HepG2 (cell line): ENCODE results near the gene GFRA4. TPM values are rescaled to one million over a fixed set of nuclear protein-coding genes. Genes with fewer than 3 reads are reported as not detected.

Experiments used
- AGO1 ChIP-seq: fragments of 200-400 bp; formaldehyde crosslinking; IDR thresholded peaks from 2 replicates; pipeline ENCODE4 v1.6.1; 2017; ENCODE audit warnings: mild to moderate bottlenecking, low read depth, low read length, moderate library complexity; ENCODE audit not compliant: poor library complexity, severe bottlenecking
- BHLHE40 ChIP-seq: IDR thresholded peaks from 2 replicates; pipeline ENCODE4 v1.6.1; 2011; ENCODE audit warnings: low read length, improper control_type of control experiment
- DMAP1 ChIP-seq: IDR thresholded peaks from 2 replicates; pipeline ENCODE4 v1.6.1; 2016
- HNF4A ChIP-seq: sonication (generic); formaldehyde crosslinking; IDR thresholded peaks from 2 replicates; pipeline ENCODE4 v1.4.0; 2020; ENCODE audit warnings: missing genetic modification reagents
- HOXD1 ChIP-seq: sonication (generic); formaldehyde crosslinking; IDR thresholded peaks from 2 replicates; pipeline ENCODE4 v1.5.0; 2020; ENCODE audit warnings: missing genetic modification reagents
- MTF1 ChIP-seq: sonication (generic); formaldehyde crosslinking; IDR thresholded peaks from 2 replicates; pipeline ENCODE4 v1.5.0; 2020; ENCODE audit warnings: missing genetic modification reagents
- MZF1 ChIP-seq: sonication (generic); formaldehyde crosslinking; IDR thresholded peaks from 2 replicates; pipeline ENCODE4 v1.8.1; 2023; ENCODE audit warnings: mild to moderate bottlenecking, missing genetic modification reagents, borderline replicate concordance
- PRDM15 ChIP-seq: sonication (generic); formaldehyde crosslinking; IDR thresholded peaks from 2 replicates; pipeline ENCODE4 v1.4.0; 2020; ENCODE audit warnings: missing genetic modification reagents
- TFDP1 ChIP-seq: IDR thresholded peaks from 2 replicates; pipeline ENCODE4 v1.6.1; 2016; ENCODE audit warnings: missing compliant biosample characterization, missing genetic modification reagents, borderline replicate concordance
- ZBTB38 ChIP-seq: sonication (generic); formaldehyde crosslinking; IDR thresholded peaks from 2 replicates; pipeline ENCODE4 v1.5.1; 2020; ENCODE audit warnings: mild to moderate bottlenecking, missing genetic modification reagents
- ZKSCAN1 ChIP-seq: fragments of 150-350 bp; IDR thresholded peaks from 2 replicates; pipeline ENCODE4 v1.6.1; 2014; ENCODE audit warnings: low read length
- ZNF274 ChIP-seq: sonication (generic); formaldehyde crosslinking; IDR thresholded peaks from 2 replicates; pipeline ENCODE4 v1.5.1; 2020; ENCODE audit warnings: mild to moderate bottlenecking, missing genetic modification reagents
- ZNF337 ChIP-seq: sonication (generic); formaldehyde crosslinking; IDR thresholded peaks from 2 replicates; pipeline ENCODE4 v1.5.1; 2020; ENCODE audit warnings: missing genetic modification reagents, low read depth, mild to moderate bottlenecking, borderline replicate concordance
- ZNF350 ChIP-seq: sonication (generic); formaldehyde crosslinking; IDR thresholded peaks from 2 replicates; pipeline ENCODE4 v1.4.0; 2020; ENCODE audit warnings: mild to moderate bottlenecking, low read depth, missing genetic modification reagents, borderline replicate concordance
- ZNF44 ChIP-seq: sonication (generic); formaldehyde crosslinking; IDR thresholded peaks from 2 replicates; pipeline ENCODE4 v1.5.1; 2020; ENCODE audit warnings: mild to moderate bottlenecking, missing genetic modification reagents
- ZNF496 ChIP-seq: sonication (generic); formaldehyde crosslinking; IDR thresholded peaks from 2 replicates; pipeline ENCODE4 v1.8.1; 2023; ENCODE audit warnings: mild to moderate bottlenecking, moderate library complexity, missing genetic modification reagents; ENCODE audit not compliant: insufficient replicate concordance
- ZNF556 ChIP-seq: sonication (generic); formaldehyde crosslinking; IDR thresholded peaks from 2 replicates; pipeline ENCODE4 v1.4.0; 2020; ENCODE audit warnings: mild to moderate bottlenecking, missing genetic modification reagents, borderline replicate concordance
- ZNF569 ChIP-seq: sonication (generic); formaldehyde crosslinking; IDR thresholded peaks from 2 replicates; pipeline ENCODE4 v1.5.0; 2020; ENCODE audit warnings: mild to moderate bottlenecking, missing genetic modification reagents, moderate library complexity, borderline replicate concordance
- ZNF703 ChIP-seq: sonication (generic); formaldehyde crosslinking; IDR thresholded peaks from 2 replicates; pipeline ENCODE4 v1.5.1; 2020; ENCODE audit warnings: missing genetic modification reagents, mild to moderate bottlenecking, moderate library complexity, borderline replicate concordance
- ZNF710 ChIP-seq: sonication (generic); formaldehyde crosslinking; IDR thresholded peaks from 2 replicates; pipeline ENCODE4 v1.5.0; 2020; ENCODE audit warnings: mild to moderate bottlenecking, missing genetic modification reagents, borderline replicate concordance
- ZNF747 ChIP-seq: sonication (generic); formaldehyde crosslinking; IDR thresholded peaks from 2 replicates; pipeline ENCODE4 v1.8.1; 2023; ENCODE audit warnings: missing genetic modification reagents, mild to moderate bottlenecking, borderline replicate concordance
- ZNF772 ChIP-seq: sonication (generic); formaldehyde crosslinking; IDR thresholded peaks from 2 replicates; pipeline ENCODE4 v1.5.0; 2020; ENCODE audit warnings: mild to moderate bottlenecking, missing genetic modification reagents
- ZNF788 ChIP-seq: sonication (generic); formaldehyde crosslinking; IDR thresholded peaks from 2 replicates; pipeline ENCODE4 v1.5.0; 2020; ENCODE audit warnings: mild to moderate bottlenecking, missing genetic modification reagents, borderline replicate concordance
- polyA plus RNA-seq, 8 experiments: library from polyadenylated mRNA; depleted of rRNA in 3 of 8; stranded (reverse) in 7 of 8; unstranded in 1 of 8; fragments of >200 nt; fragmentation: Illumina TruSeq in 4 of 8; extraction: Trizol in 4 of 8; gene quantifications; 2 replicates each; pipeline versions ENCODE4 v1.2.1 to v1.2.3, GENCODE V29; 2011 to 2016; ENCODE audit warnings: low read depth in 4 of 8, missing spikeins in 1 of 8, mixed read lengths in 1 of 8; ENCODE audit not compliant: insufficient read depth in 1 of 8
- total RNA-seq, 5 experiments: library from RNA; depleted of rRNA; stranded (reverse); fragments of >200 nt; fragmentation: Illumina TruSeq; extraction: Trizol; gene quantifications; 2 replicates each; pipeline ENCODE4 v1.2.3, GENCODE V29; 2016; ENCODE audit warnings: low read depth in 1 of 5

Gene GFRA4
- total and polyA plus RNA-seq, 2 of the 13 experiments (the other 11 are each of a cell fraction or from before 2014, with no cell fraction given), result not detected

GRCh38 chr20:3658716-3659491 lies 4.3 kb downstream of the GFRA4 start (continued):
- TF ChIP-seq PRDM15 (CRISPR knock-in tag) (no peak), ZNF569 (CRISPR knock-in tag) (no peak), MTF1 (no peak), ZKSCAN1 (no peak), ZNF496 (CRISPR knock-in tag) (no peak), MZF1 (CRISPR knock-in tag) (no peak), ZNF350 (CRISPR knock-in tag) (no peak; the same call in 1 of the 2 replicates), ZNF274 (CRISPR knock-in tag) (peak; percentile 19; the same call in 1 of the 2 replicates), ZNF44 (0 out of 2 replicates have a peak, but pooled peaks have one; percentile 83), ZNF788 (CRISPR knock-in tag) (no peak), ZNF556 (peak; percentile 94; the same call in 1 of the 2 replicates), HNF4A (peak; percentile 87), ZNF747 (CRISPR knock-in tag) (no peak), ZNF337 (CRISPR knock-in tag) (no peak), BHLHE40 (0 out of 2 replicates have a peak, but pooled peaks have one; percentile 34), ZNF772 (CRISPR knock-in tag) (no peak), TFDP1 (CRISPR knock-in tag) (no peak), AGO1 (no peak), HOXD1 (CRISPR knock-in tag) (0 out of 2 replicates have a peak, but pooled peaks have one; percentile 30), DMAP1 (CRISPR knock-in tag) (0 out of 2 replicates have a peak, but pooled peaks have one; percentile 8), ZBTB38 (no peak; the same call in 1 of the 2 replicates), ZNF710 (CRISPR knock-in tag) (no peak; the same call in 1 of the 2 replicates), ZNF703 (no peak)
